Frontal cortex (tissue), 1 donor: ENCODE data around the gene TPRKB. TPM values are rescaled to one million over a fixed set of nuclear protein-coding genes. Genes with fewer than 3 reads are reported as not detected.

ENCODE experiments used
- total RNA-seq: library from RNA; depleted of rRNA; stranded (reverse); fragments of >200 nt; gene quantifications from one replicate; pipeline ENCODE4 v1.2.3, GENCODE V29; 2014

Gene TPRKB
- total RNA-seq, 1 donor from 2014 or later, result 43.2 TPM

Other genes starting within 250 kb of the TPRKB start
- gene NAT8, start 94.9 kb downstream of the TPRKB start, total RNA-seq, result not detected
- gene DUSP11, start 42.8 kb upstream of the TPRKB start, total RNA-seq, result 26.9 TPM
- gene C2orf78, start 46.8 kb upstream of the TPRKB start, total RNA-seq, result not detected
- 14.3 TPM for gene STAMBP, start 91.6 kb upstream of the TPRKB start, total RNA-seq
- 0.82 TPM for gene ACTG2, start 155.7 kb upstream of the TPRKB start, total RNA-seq
- 51.0 TPM for gene DGUOK, start 189.5 kb upstream of the TPRKB start, total RNA-seq
- 15.9 TPM for gene TET3, start 247.6 kb upstream of the TPRKB start, total RNA-seq